SK-N-MC (cell line): ENCODE results near the gene GTF2B.

Source experiments
- EZH2 ChIP-seq: fragments of 200-600 bp; sonication (generic); IDR thresholded peaks from one replicate; pipeline ENCODE4 v1.6.1; 2017; ENCODE audit warnings: antibody characterized with exemption
- FOXP2 ChIP-seq: optimal IDR thresholded peaks from 2 replicates; pipeline ENCODE3; 2011; ENCODE audit warnings: mild to moderate bottlenecking, moderate library complexity; ENCODE audit not compliant: insufficient read depth; ENCODE audit errors: extremely low read length, control extremely low read depth
- POLR2AphosphoS5 ChIP-seq: IDR thresholded peaks from 2 replicates; pipeline ENCODE4 v1.6.1; 2012; ENCODE audit warnings: mild to moderate bottlenecking, low read depth, low read length, borderline replicate concordance

DNA sequence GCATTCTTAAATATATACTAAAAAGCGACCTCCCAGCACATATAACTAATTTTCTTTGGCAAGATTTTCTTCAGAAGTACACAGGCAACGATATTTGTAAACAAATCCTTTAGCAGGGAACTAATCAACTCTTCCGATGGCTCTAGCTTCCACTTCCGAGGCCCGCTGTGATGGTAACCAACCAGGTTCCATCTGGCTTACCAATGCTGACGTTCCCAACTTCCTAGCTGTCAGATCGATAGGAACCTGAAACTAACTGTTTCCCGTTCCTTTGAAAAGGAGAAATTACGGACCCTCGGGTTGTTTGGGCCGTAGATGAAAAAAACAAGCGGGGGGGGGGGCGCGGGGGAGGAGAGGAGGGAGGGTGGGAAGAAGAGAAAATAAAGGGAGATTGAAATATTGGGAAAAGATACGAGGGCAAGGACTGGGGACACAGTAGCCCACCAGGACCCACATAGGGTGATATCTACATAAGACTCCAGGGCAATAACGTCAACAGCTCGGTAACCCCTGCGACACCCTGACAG is 513 bp downstream of the GTF2B start:
- TF ChIP-seq POLR2AphosphoS5 (no peak), EZH2 (no peak), FOXP2 (no peak)
